Ovary (tissue), 9 donors: ENCODE results near the gene CRYGN. TPM values are rescaled to one million over a fixed set of nuclear protein-coding genes. Genes with fewer than 3 reads are reported as not detected.

ENCODE experiments used
- DNase-seq, 5 donors: peaks; one replicate each; pipeline ENCODE4 v3.0.0-alpha.2; 2019 to 2020
- H3K27ac ChIP-seq, 2 donors: fragments of 200-600 bp; one replicate each; pipeline versions ENCODE4 v1.5.1 to v1.8.0; 2019 to 2022
- H3K27me3 ChIP-seq: fragments of 200-600 bp; one replicate; pipeline ENCODE4 v1.8.0; 2022
- H3K36me3 ChIP-seq: fragments of 200-600 bp; sonication (generic); one replicate; pipeline ENCODE4 v1.5.1; 2019
- H3K4me1 ChIP-seq: one replicate; pipeline ENCODE4 v1.8.1; 2013; ENCODE audit warnings: mild to moderate bottlenecking, moderate library complexity; ENCODE audit not compliant: insufficient read depth
- H3K4me3 ChIP-seq: fragments of 200-600 bp; sonication (generic); one replicate; pipeline ENCODE4 v1.5.1; 2017
- H3K9me3 ChIP-seq, 2 donors: fragments of 200-600 bp in 1 of 2; sonication (generic) in 1 of 2; one replicate each; pipeline versions ENCODE4 v1.5.1 to v1.8.1; 2013 to 2019; ENCODE audit warnings: mild to moderate bottlenecking in 1 of 2, moderate library complexity in 1 of 2
- CTCF ChIP-seq, 3 donors: fragments of 450-650 bp in 2 of 3; fragments of 200-600 bp in 1 of 3; IDR thresholded peaks; one replicate each; pipeline versions ENCODE4 v1.5.1 to v1.8.0; 2016 to 2022; ENCODE audit warnings: antibody characterized with exemption in 3 of 3, mild to moderate bottlenecking in 1 of 3
- EP300 ChIP-seq: sonication (generic); formaldehyde crosslinking; IDR thresholded peaks from one replicate; pipeline ENCODE4 v1.6.1; 2017; ENCODE audit warnings: antibody characterized with exemption
- POLR2A ChIP-seq: fragments of 450-650 bp; IDR thresholded peaks from one replicate; pipeline ENCODE4 v1.6.1; 2017; ENCODE audit warnings: antibody characterized with exemption, mild to moderate bottlenecking, moderate library complexity
- WGBS, 3 donors: extraction: QIAGEN DNeasy Blood & Tissue Kit in 1 of 3; methylation state at CpG; one replicate each; pipeline versions ENCODE4 v1.1.5 to v1.1.7; 2013 to 2017; 5-methylcytosine and 5-hydroxymethylcytosine counted together
- intact Hi-C, 4 donors: fragments of 100-400 bp; cut with DNase I; formaldehyde crosslinking; loops; one replicate each; pipeline versions ENCODE4 v1.11.0 to v1.15.1; 2022 to 2023
- polyA plus RNA-seq, 2 donors: library from polyadenylated mRNA; stranded (reverse); fragments of 200-250 nt in 1 of 2; fragments of 350-450 nt in 1 of 2; fragmentation: Illumina TruSeq in 1 of 2; extraction: RNeasy Lipid Tissue Mini Kit (QIAGEN cat#74804) in 1 of 2; gene quantifications; one replicate each; pipeline ENCODE4 v1.2.3, GENCODE V29; 2013 to 2014
- total RNA-seq, 7 donors: library from RNA; depleted of rRNA in 2 of 7; stranded (reverse); fragments of >200 nt in 2 of 7; fragmentation: NEBNext Ultra II Directional in 3 of 7; extraction: Animal tissue kit (Norgen Biotek cat#: 25700) in 3 of 7; gene quantifications; one replicate each; pipeline versions ENCODE4 v1.1.0 to v1.2.4, GENCODE V29; 2016 to 2023
- donor health status: DM: no; HTN: no; CAD: no; lungs with moderate emphysema.
- donor health status: DM: no; HTN: no; CAD: no.
- donor health status: Bipolar disorder and iron deficiency.
- donor health status: DM: yes; HTN: yes; CAD: no.
- donor health status: DM: no; HTN: no; CAD: no.
- donor health status: DM: yes; HTN: yes; CAD: no.

Gene CRYGN
- total and polyA plus RNA-seq, 9 donors: 0.24 to 2.3 (median 0.67) TPM; not detected in 2

- WGBS, 3 donors: 47 to 66% (median 64%) methylated on average over 26 of the region's 26 CpGs
- H3K4me3 ChIP-seq: peak overlapping the region; percentile 52
- H3K27ac ChIP-seq: peak overlapping the region in 1 of 2 donors; percentile 64
- DNase-seq: peak in 1 of 5 donors; percentile 21
- H3K36me3 ChIP-seq: no peaks in the 10 kb centered on the region
- no peak for TF ChIP-seq EP300
- TF ChIP-seq CTCF (IDR thresholded peaks at IDR 0.05): no peak
- no peak for TF ChIP-seq POLR2A
- H3K27me3 ChIP-seq: no peaks in the 10 kb centered on the region
- H3K9me3 ChIP-seq: no peaks in the 10 kb centered on the region
- intact Hi-C loops: loop anchor here (1.0 to 5.0 kb wide), 4 partner anchors 79 to 133 kb away; no protein-coding TSS in a partner anchor
- peaks cover 1% of the 10 kb centered on the region for H3K4me1 ChIP-seq
These were observed 7.9 kb upstream of the CRYGN start for GRCh38 chr7:151447901-151448260.

- TF ChIP-seq POLR2A (no peak), EP300 (no peak)
- Histone ChIP-seq H3K36me3 (no peaks in the 10 kb centered on the region), H3K27ac (no peak overlapping the region), H3K4me3 (no peak overlapping the region), H3K27me3 (no peaks in the 10 kb centered on the region), H3K9me3 (no peaks in the 10 kb centered on the region), H3K4me1 (peaks cover 1% of the 10 kb centered on the region)
- peak in 2 of 5 donors; percentile 17 to 38 for DNase-seq
- intact Hi-C loops: loop anchor here in 2 of 4 donors (2.0 to 5.0 kb wide), 2 partner anchors 79 to 80 kb away; no protein-coding TSS in a partner anchor
- WGBS, 3 donors: 95 to 97% (median 96%) methylated on average over 18 of the region's 18 CpGs
These were observed 7.4 kb upstream of the CRYGN start for GRCh38 chr7:151447312-151447711.

GRCh38 chr7:151446412-151446811 lies 6.5 kb upstream of the CRYGN start:
- DNase-seq: peak in 2 of 5 donors; percentile 8 to 19
- no peak overlapping the region for H3K27ac ChIP-seq

GRCh38 chr7:151444632-151445031 lies 4.7 kb upstream of the CRYGN start:
- H3K4me1 ChIP-seq: peaks cover 9% of the 10 kb centered on the region
- no peak for DNase-seq
- H3K27me3 ChIP-seq: no peaks in the 10 kb centered on the region
- H3K9me3 ChIP-seq: no peaks in the 10 kb centered on the region
- no peak overlapping the region for H3K4me3 ChIP-seq
- TF ChIP-seq POLR2A (no peak), EP300 (no peak), CTCF (IDR thresholded peaks at IDR 0.05) (no peak)
- H3K36me3 ChIP-seq: no peaks in the 10 kb centered on the region
- intact Hi-C loops: loop anchor here in 1 of 4 donors (5.0 kb wide), 1 partner anchor 77 kb away; no protein-coding TSS in a partner anchor
- 71 to 82% (median 78%) methylated on average over 1 of the region's 1 CpG for WGBS, 3 donors
- H3K27ac ChIP-seq: no peak overlapping the region

More at GRCh38 chr7:151446412-151446811, 6.5 kb upstream of the CRYGN start:
- Histone ChIP-seq H3K27me3 (no peaks in the 10 kb centered on the region), H3K4me1 (peaks cover 2% of the 10 kb centered on the region), H3K4me3 (no peak overlapping the region), H3K9me3 (no peaks in the 10 kb centered on the region), H3K36me3 (no peaks in the 10 kb centered on the region)
- intact Hi-C loops: loop anchor here in 2 of 4 donors (2.0 to 5.0 kb wide), 2 partner anchors 78 to 79 kb away; no protein-coding TSS in a partner anchor
- no peak for TF ChIP-seq POLR2A
- no peak for TF ChIP-seq CTCF (IDR thresholded peaks at IDR 0.05)
- TF ChIP-seq EP300: no peak
- 83 to 97% (median 88%) methylated on average over 2 of the region's 2 CpGs for WGBS, 3 donors

GRCh38 chr7:151442776-151443496 lies 3.0 kb upstream of the CRYGN start:
- H3K4me1 ChIP-seq: peaks cover 9% of the 10 kb centered on the region
- WGBS, 3 donors: 70 to 79% (median 79%) methylated on average over 10 of the region's 10 CpGs
- no peak overlapping the region for H3K4me3 ChIP-seq
- TF ChIP-seq CTCF (IDR thresholded peaks at IDR 0.05): no peak
- no peak for TF ChIP-seq EP300
- TF ChIP-seq POLR2A: no peak
- H3K27me3 ChIP-seq: no peaks in the 10 kb centered on the region
- no peak for DNase-seq
- intact Hi-C loops: no loop called here
- no peaks in the 10 kb centered on the region for H3K36me3 ChIP-seq
- H3K9me3 ChIP-seq: no peaks in the 10 kb centered on the region
- no peak overlapping the region for H3K27ac ChIP-seq
